Right kidney (tissue), 1 donor: ENCODE measurements around the gene ISG15.
"Not testable (repeated sequence)": the region's sequence is repeated elsewhere in the genome, so short reads cannot be mapped to it uniquely, and the experiment has no call there.

ENCODE experiments used
- DNase-seq: peaks from one replicate; pipeline ENCODE4 v3.0.0-alpha.2; 2016

Gene ISG15

GRCh38 chr1:1026599-1027413 lies 13.5 kb downstream of the ISG15 start:
- DNase-seq = peak; percentile 56

GRCh38 chr1:1027791-1028190 lies 14.5 kb downstream of the ISG15 start:
- DNase-seq = no peak

- not testable (repeated sequence) for DNase-seq
Observed at GRCh38 chr1:1030867-1031658, 17.8 kb downstream of the ISG15 start.

- no peak for DNase-seq
Observed at GRCh38 chr1:1031659-1032235, 18.4 kb downstream of the ISG15 start.

- no peak for DNase-seq
Observed at GRCh38 chr1:1032424-1032823, 19.1 kb downstream of the ISG15 start.

GRCh38 chr1:1033009-1033587 lies 19.8 kb downstream of the ISG15 start:
- DNase-seq = peak; percentile 83

GRCh38 chr1:1033731-1034438 lies 20.6 kb downstream of the ISG15 start:
- DNase-seq = peak; percentile 71

- DNase-seq = peak; percentile 65
Observed at GRCh38 chr1:1034439-1034781, 21.1 kb downstream of the ISG15 start.

GRCh38 chr1:1035291-1035943 lies 22.1 kb downstream of the ISG15 start:
- DNase-seq = no peak

GRCh38 chr1:1037366-1038327 lies 24.4 kb downstream of the ISG15 start:
- DNase-seq = no peak

- DNase-seq = no peak
Observed at GRCh38 chr1:1038694-1039093, 25.4 kb downstream of the ISG15 start.

GRCh38 chr1:1039145-1039910 lies 26.0 kb downstream of the ISG15 start:
- DNase-seq = no peak

GRCh38 chr1:1040004-1040991 lies 27.0 kb downstream of the ISG15 start:
- DNase-seq = peak; percentile 63

- no peak for DNase-seq
Observed at GRCh38 chr1:1041092-1041523, 27.8 kb downstream of the ISG15 start.

- DNase-seq = no peak
Observed at GRCh38 chr1:1041873-1042272, 28.6 kb downstream of the ISG15 start.

- no peak for DNase-seq
Observed at GRCh38 chr1:1042835-1043234, 29.5 kb downstream of the ISG15 start.

GRCh38 chr1:1043411-1043810 lies 30.1 kb downstream of the ISG15 start:
- DNase-seq = no peak

GRCh38 chr1:1043921-1044320 lies 30.6 kb downstream of the ISG15 start:
- no peak for DNase-seq
